K562 (cell line): ENCODE results near the gene LSM4. TPM values are rescaled to one million over a fixed set of nuclear protein-coding genes. Genes with fewer than 3 reads are reported as not detected.

Experiments
- GABPA ChIP-seq: fragments of 200-800 bp; sonication (Bioruptor generic); conservative IDR thresholded peaks from 2 replicates; pipeline ENCODE4 v1.6.1; 2016; ENCODE audit warnings: low read depth, missing genetic modification characterization, missing compliant biosample characterization
- HCFC1 ChIP-seq: IDR thresholded peaks from 2 replicates; pipeline ENCODE4 v1.6.1; 2012; ENCODE audit warnings: low read depth, low read length, improper control_type of control experiment
- HDAC2 ChIP-seq: fragments of 450-650 bp; IDR thresholded peaks from 2 replicates; pipeline ENCODE4 v1.6.1; 2016; ENCODE audit warnings: mild to moderate bottlenecking
- HSF4 ChIP-seq: fragments of 250-450 bp; sonication (Bioruptor Pico); IDR thresholded peaks from 2 replicates; pipeline ENCODE4 v2.1.2; 2022; ENCODE audit warnings: mild to moderate bottlenecking, moderate library complexity, borderline replicate concordance
- L3MBTL2 ChIP-seq: fragments of 450-650 bp; IDR thresholded peaks from 2 replicates; pipeline ENCODE4 v1.6.1; 2016; ENCODE audit warnings: mild to moderate bottlenecking, moderate library complexity
- MYBL2 ChIP-seq, 2 experiments: fragments of 450-650 bp in 1 of 2; sonication (generic) in 1 of 2; formaldehyde crosslinking in 1 of 2; IDR thresholded peaks; 2 replicates each; pipeline versions ENCODE4 v1.6.1 to v1.8.1; 2017 to 2022; ENCODE audit warnings: borderline replicate concordance in 1 of 2, inconsistent platforms in 1 of 2, low read depth in 1 of 2, mild to moderate bottlenecking in 1 of 2, missing genetic modification reagents in 1 of 2, moderate library complexity in 1 of 2
- POLR2AphosphoS5 ChIP-seq: IDR thresholded peaks from 2 replicates; pipeline ENCODE4 v1.6.1; 2011; ENCODE audit warnings: mild to moderate bottlenecking, low read depth, low read length, moderate library complexity; ENCODE audit not compliant: control insufficient read depth, insufficient read depth
- RB1 ChIP-seq: fragments of 450-650 bp; IDR thresholded peaks from 2 replicates; pipeline ENCODE4 v1.6.1; 2017; ENCODE audit warnings: low read depth, mild to moderate bottlenecking
- RFX5 ChIP-seq: IDR thresholded peaks from 2 replicates; pipeline ENCODE4 v1.6.1; 2011; ENCODE audit warnings: low read depth, mild to moderate bottlenecking, improper control_type of control experiment, low read length
- SMAD3 ChIP-seq: fragments of 450-650 bp; formaldehyde crosslinking; conservative IDR thresholded peaks from 2 replicates; pipeline ENCODE4 v1.4.0; 2020; ENCODE audit warnings: mild to moderate bottlenecking
- SUPT5H ChIP-seq: fragments of 450-650 bp; IDR thresholded peaks from 2 replicates; pipeline ENCODE4 v1.6.1; 2016
- TBP ChIP-seq: optimal IDR thresholded peaks from 2 replicates; pipeline ENCODE3; 2011; ENCODE audit warnings: low read depth, low read length, improper control_type of control experiment
- ZKSCAN3 ChIP-seq: fragments of 250-450 bp; sonication (Bioruptor Pico); IDR thresholded peaks from 2 replicates; pipeline ENCODE4 v1.4.0; 2020
- ZNF586 ChIP-seq: fragments of 450-650 bp; formaldehyde crosslinking; conservative IDR thresholded peaks from 2 replicates; pipeline ENCODE4 v1.4.0; 2020; ENCODE audit warnings: mild to moderate bottlenecking, moderate library complexity
- ZNF780A ChIP-seq: fragments of 250-450 bp; sonication (Bioruptor Pico); IDR thresholded peaks from 2 replicates; pipeline ENCODE4 v1.5.0; 2021; ENCODE audit warnings: mild to moderate bottlenecking
- polyA plus RNA-seq, 8 experiments: library from polyadenylated mRNA; depleted of rRNA in 4 of 8; stranded (reverse) in 5 of 8; unstranded in 3 of 8; fragments of >200 nt; fragmentation: Nextera tagmentation in 2 of 8; fragmentation: Illumina TruSeq in 1 of 8; extraction: Ambion mirVana in 2 of 8; extraction: Trizol in 1 of 8; gene quantifications; 2 replicates each; pipeline versions ENCODE4 v1.2.1 to v1.2.3, GENCODE V29; 2011 to 2014; ENCODE audit warnings: inconsistent platforms in 1 of 8, missing spikeins in 1 of 8
- total RNA-seq, 7 experiments: library from RNA; depleted of rRNA in 6 of 7; stranded (reverse); fragments of >200 nt in 6 of 7; fragmentation: Illumina TruSeq in 2 of 7; extraction: Trizol in 2 of 7; gene quantifications; 2 replicates each; pipeline versions ENCODE4 v1.2.1 to v1.2.3, GENCODE V29; 2011 to 2021; ENCODE audit warnings: low replicate concordance in 1 of 7
- TF ChIP-seq, protein P1 (sequence below): fragments of 250-450 bp; sonication (Bioruptor Pico); IDR thresholded peaks from 2 replicates; pipeline ENCODE4 v1.8.0; 2022; ENCODE audit warnings: inconsistent platforms
- TF ChIP-seq, protein P2 (sequence below): sonication (generic); formaldehyde crosslinking; IDR thresholded peaks from 2 replicates; pipeline ENCODE4 v1.8.0; 2023; ENCODE audit warnings: mild to moderate bottlenecking, missing genetic modification reagents
- TF ChIP-seq, protein P3 (sequence below): IDR thresholded peaks from 2 replicates; pipeline ENCODE4 v1.6.1; 2014; ENCODE audit warnings: antibody characterized with exemption
- TF ChIP-seq, protein P4 (sequence below): sonication (generic); formaldehyde crosslinking; IDR thresholded peaks from 2 replicates; pipeline ENCODE4 v1.9.0; 2022; ENCODE audit warnings: mild to moderate bottlenecking, missing genetic modification reagents
- TF ChIP-seq, protein P5 (sequence below): fragments of 450-650 bp; IDR thresholded peaks from 2 replicates; pipeline ENCODE4 v1.6.1; 2016; ENCODE audit warnings: missing biosample characterization, missing genetic modification characterization

The LSM4 gene
- total and polyA plus RNA-seq, 9 of the 15 experiments (the other 6 are each of a cell fraction or from before 2014, with no cell fraction given), result 11.9 to 763 (median 202) TPM

DNA sequence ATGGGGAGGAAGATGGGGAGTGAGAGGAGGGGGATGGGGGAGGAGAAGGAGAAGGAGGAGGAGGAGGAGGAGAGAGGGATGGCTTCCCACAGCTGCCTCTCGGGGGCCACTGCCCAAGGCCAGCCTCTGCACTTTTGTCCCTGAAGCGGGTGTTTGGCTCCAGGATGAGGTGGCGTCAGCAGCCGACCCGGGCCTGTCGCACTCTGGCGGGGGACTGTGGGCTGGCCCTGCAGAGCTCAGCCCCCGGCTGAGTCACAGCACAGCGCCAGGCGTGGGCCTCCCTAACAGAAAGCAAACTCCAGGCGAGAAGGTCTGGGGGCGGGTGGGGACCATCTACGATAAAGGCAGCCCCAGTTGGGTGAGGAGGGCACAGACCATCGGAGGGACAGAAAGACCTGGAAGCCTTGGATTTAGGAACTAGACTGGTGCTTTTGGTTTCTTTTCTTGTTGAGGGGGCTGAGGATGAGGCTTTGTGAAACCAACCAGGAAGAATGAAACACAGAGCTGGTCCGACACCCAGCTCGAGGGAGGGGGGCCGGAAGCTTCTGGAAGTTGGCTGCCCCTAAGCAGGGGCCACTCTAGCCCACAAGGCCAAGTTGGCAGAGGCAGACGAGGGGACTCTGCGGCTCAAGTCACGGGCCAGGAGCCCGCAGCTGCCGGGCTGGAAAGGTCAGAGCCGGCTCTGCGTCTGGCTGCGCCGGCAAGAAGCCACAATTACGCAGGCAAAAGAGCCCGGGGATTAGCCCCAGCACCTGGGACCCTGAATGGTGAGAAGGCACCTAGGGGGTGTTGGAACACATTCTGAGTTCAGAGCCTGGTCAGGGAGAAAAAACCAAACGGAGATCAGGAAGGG lies 18.2 kb downstream of the LSM4 start (continued):
- TF ChIP-seq, protein P1, sequence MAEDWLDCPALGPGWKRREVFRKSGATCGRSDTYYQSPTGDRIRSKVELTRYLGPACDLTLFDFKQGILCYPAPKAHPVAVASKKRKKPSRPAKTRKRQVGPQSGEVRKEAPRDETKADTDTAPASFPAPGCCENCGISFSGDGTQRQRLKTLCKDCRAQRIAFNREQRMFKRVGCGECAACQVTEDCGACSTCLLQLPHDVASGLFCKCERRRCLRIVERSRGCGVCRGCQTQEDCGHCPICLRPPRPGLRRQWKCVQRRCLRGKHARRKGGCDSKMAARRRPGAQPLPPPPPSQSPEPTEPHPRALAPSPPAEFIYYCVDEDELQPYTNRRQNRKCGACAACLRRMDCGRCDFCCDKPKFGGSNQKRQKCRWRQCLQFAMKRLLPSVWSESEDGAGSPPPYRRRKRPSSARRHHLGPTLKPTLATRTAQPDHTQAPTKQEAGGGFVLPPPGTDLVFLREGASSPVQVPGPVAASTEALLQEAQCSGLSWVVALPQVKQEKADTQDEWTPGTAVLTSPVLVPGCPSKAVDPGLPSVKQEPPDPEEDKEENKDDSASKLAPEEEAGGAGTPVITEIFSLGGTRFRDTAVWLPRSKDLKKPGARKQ (CRISPR knock-in tag), result no peak
- no peak for TF ChIP-seq ZNF780A (CRISPR knock-in tag)
- no peak for TF ChIP-seq ZKSCAN3
- peak; percentile 46 for TF ChIP-seq RB1
- TF ChIP-seq POLR2AphosphoS5, result peak; percentile 75
- no peak for TF ChIP-seq RFX5
- TF ChIP-seq, protein P2, sequence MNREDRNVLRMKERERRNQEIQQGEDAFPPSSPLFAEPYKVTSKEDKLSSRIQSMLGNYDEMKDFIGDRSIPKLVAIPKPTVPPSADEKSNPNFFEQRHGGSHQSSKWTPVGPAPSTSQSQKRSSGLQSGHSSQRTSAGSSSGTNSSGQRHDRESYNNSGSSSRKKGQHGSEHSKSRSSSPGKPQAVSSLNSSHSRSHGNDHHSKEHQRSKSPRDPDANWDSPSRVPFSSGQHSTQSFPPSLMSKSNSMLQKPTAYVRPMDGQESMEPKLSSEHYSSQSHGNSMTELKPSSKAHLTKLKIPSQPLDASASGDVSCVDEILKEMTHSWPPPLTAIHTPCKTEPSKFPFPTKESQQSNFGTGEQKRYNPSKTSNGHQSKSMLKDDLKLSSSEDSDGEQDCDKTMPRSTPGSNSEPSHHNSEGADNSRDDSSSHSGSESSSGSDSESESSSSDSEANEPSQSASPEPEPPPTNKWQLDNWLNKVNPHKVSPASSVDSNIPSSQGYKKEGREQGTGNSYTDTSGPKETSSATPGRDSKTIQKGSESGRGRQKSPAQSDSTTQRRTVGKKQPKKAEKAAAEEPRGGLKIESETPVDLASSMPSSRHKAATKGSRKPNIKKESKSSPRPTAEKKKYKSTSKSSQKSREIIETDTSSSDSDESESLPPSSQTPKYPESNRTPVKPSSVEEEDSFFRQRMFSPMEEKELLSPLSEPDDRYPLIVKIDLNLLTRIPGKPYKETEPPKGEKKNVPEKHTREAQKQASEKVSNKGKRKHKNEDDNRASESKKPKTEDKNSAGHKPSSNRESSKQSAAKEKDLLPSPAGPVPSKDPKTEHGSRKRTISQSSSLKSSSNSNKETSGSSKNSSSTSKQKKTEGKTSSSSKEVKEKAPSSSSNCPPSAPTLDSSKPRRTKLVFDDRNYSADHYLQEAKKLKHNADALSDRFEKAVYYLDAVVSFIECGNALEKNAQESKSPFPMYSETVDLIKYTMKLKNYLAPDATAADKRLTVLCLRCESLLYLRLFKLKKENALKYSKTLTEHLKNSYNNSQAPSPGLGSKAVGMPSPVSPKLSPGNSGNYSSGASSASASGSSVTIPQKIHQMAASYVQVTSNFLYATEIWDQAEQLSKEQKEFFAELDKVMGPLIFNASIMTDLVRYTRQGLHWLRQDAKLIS (CRISPR knock-in tag), result no peak
- TF ChIP-seq MYBL2 (IDR thresholded peaks at IDR 0.05; ENCODE audit: low read depth), result no peak
- TF ChIP-seq MYBL2 (CRISPR knock-in tag; IDR thresholded peaks at IDR 0.05; ENCODE audit: borderline replicate concordance), result no peak
- no peak for TF ChIP-seq L3MBTL2
- TF ChIP-seq, protein P3, sequence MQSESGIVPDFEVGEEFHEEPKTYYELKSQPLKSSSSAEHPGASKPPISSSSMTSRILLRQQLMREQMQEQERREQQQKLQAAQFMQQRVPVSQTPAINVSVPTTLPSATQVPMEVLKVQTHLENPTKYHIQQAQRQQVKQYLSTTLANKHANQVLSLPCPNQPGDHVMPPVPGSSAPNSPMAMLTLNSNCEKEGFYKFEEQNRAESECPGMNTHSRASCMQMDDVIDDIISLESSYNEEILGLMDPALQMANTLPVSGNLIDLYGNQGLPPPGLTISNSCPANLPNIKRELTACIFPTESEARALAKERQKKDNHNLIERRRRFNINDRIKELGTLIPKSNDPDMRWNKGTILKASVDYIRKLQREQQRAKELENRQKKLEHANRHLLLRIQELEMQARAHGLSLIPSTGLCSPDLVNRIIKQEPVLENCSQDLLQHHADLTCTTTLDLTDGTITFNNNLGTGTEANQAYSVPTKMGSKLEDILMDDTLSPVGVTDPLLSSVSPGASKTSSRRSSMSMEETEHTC, result no peak
- TF ChIP-seq HDAC2, result no peak
- TF ChIP-seq SMAD3 (CRISPR knock-in tag), result no peak
- TF ChIP-seq, protein P4, sequence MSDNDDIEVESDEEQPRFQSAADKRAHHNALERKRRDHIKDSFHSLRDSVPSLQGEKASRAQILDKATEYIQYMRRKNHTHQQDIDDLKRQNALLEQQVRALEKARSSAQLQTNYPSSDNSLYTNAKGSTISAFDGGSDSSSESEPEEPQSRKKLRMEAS, result no peak; the same call in 1 of the 2 replicates
- TF ChIP-seq HCFC1, result no peak; the same call in 1 of the 2 replicates
- TF ChIP-seq GABPA, result peak; percentile 72
- TF ChIP-seq, protein P5, sequence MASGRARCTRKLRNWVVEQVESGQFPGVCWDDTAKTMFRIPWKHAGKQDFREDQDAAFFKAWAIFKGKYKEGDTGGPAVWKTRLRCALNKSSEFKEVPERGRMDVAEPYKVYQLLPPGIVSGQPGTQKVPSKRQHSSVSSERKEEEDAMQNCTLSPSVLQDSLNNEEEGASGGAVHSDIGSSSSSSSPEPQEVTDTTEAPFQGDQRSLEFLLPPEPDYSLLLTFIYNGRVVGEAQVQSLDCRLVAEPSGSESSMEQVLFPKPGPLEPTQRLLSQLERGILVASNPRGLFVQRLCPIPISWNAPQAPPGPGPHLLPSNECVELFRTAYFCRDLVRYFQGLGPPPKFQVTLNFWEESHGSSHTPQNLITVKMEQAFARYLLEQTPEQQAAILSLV (tag), result no peak
- peak; percentile 76 for TF ChIP-seq SUPT5H
- TF ChIP-seq HSF4, result no peak
- peak; percentile 73 for TF ChIP-seq TBP
- no peak for TF ChIP-seq ZNF586 (CRISPR knock-in tag)
